NB4 (cell line): ENCODE results near the gene UGGT2.

ENCODE experiments used
- CTCF ChIP-seq: IDR thresholded peaks from one replicate; pipeline ENCODE4 v1.5.1; 2012; ENCODE audit warnings: low read depth, low read length
- MAX ChIP-seq: IDR thresholded peaks from 2 replicates; pipeline ENCODE4 v1.6.1; 2011; ENCODE audit warnings: low read depth, low read length
- MYC ChIP-seq: IDR thresholded peaks from 2 replicates; pipeline ENCODE4 v1.6.1; 2011; ENCODE audit warnings: low read depth, low read length
- POLR2A ChIP-seq: IDR thresholded peaks from 2 replicates; pipeline ENCODE4 v1.6.1; 2011; ENCODE audit warnings: mild to moderate bottlenecking; ENCODE audit not compliant: insufficient read length; ENCODE audit errors: extremely low read depth

- TF ChIP-seq POLR2A (no peak), CTCF (no peak), MYC (no peak), MAX (no peak)
Observed at GRCh38 chr13:96086736-96087135, 33.5 kb upstream of the UGGT2 start.
